HL-60 (cell line): ENCODE data around the gene PRDM16.

ENCODE experiments used
- POLR2AphosphoS5 ChIP-seq: IDR thresholded peaks from 2 replicates; pipeline ENCODE4 v1.6.1; 2012; ENCODE audit warnings: low read depth
- TF ChIP-seq, protein P1 (sequence below): IDR thresholded peaks from 2 replicates; pipeline ENCODE4 v1.6.1; 2012; ENCODE audit warnings: low read depth; ENCODE audit not compliant: insufficient replicate concordance
- TF ChIP-seq, protein P2 (sequence below): IDR thresholded peaks from one replicate; pipeline ENCODE4 v1.5.1; 2011; ENCODE audit warnings: low read length, control low read depth, inconsistent platforms; ENCODE audit not compliant: insufficient read depth

DNA sequence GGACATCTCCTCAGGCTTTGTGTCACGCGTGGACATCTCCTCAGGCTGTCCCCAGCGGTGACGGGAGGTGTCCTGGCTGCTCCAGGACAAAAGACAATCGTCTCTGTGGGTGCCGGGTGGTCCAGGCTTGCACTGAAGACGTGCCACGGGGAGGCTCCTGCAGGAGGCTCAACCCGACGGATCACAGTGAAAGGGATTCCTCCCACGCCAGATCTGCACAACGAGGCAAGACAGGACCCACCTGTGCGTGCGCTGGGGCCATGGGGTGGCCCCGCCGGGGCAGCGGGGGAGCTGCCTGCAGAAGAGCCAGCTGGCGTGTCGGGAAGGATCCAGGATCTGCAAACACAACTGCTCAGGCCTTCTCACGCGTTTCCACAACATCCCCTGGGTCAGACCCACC lies 366.7 kb downstream of the PRDM16 start:
- TF ChIP-seq, protein P1, sequence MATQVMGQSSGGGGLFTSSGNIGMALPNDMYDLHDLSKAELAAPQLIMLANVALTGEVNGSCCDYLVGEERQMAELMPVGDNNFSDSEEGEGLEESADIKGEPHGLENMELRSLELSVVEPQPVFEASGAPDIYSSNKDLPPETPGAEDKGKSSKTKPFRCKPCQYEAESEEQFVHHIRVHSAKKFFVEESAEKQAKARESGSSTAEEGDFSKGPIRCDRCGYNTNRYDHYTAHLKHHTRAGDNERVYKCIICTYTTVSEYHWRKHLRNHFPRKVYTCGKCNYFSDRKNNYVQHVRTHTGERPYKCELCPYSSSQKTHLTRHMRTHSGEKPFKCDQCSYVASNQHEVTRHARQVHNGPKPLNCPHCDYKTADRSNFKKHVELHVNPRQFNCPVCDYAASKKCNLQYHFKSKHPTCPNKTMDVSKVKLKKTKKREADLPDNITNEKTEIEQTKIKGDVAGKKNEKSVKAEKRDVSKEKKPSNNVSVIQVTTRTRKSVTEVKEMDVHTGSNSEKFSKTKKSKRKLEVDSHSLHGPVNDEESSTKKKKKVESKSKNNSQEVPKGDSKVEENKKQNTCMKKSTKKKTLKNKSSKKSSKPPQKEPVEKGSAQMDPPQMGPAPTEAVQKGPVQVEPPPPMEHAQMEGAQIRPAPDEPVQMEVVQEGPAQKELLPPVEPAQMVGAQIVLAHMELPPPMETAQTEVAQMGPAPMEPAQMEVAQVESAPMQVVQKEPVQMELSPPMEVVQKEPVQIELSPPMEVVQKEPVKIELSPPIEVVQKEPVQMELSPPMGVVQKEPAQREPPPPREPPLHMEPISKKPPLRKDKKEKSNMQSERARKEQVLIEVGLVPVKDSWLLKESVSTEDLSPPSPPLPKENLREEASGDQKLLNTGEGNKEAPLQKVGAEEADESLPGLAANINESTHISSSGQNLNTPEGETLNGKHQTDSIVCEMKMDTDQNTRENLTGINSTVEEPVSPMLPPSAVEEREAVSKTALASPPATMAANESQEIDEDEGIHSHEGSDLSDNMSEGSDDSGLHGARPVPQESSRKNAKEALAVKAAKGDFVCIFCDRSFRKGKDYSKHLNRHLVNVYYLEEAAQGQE, result no peak
- TF ChIP-seq POLR2AphosphoS5, result no peak
- TF ChIP-seq, protein P2, sequence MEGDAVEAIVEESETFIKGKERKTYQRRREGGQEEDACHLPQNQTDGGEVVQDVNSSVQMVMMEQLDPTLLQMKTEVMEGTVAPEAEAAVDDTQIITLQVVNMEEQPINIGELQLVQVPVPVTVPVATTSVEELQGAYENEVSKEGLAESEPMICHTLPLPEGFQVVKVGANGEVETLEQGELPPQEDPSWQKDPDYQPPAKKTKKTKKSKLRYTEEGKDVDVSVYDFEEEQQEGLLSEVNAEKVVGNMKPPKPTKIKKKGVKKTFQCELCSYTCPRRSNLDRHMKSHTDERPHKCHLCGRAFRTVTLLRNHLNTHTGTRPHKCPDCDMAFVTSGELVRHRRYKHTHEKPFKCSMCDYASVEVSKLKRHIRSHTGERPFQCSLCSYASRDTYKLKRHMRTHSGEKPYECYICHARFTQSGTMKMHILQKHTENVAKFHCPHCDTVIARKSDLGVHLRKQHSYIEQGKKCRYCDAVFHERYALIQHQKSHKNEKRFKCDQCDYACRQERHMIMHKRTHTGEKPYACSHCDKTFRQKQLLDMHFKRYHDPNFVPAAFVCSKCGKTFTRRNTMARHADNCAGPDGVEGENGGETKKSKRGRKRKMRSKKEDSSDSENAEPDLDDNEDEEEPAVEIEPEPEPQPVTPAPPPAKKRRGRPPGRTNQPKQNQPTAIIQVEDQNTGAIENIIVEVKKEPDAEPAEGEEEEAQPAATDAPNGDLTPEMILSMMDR, result no peak
